ENCODE measurements around the gene GJD3.

DNA sequence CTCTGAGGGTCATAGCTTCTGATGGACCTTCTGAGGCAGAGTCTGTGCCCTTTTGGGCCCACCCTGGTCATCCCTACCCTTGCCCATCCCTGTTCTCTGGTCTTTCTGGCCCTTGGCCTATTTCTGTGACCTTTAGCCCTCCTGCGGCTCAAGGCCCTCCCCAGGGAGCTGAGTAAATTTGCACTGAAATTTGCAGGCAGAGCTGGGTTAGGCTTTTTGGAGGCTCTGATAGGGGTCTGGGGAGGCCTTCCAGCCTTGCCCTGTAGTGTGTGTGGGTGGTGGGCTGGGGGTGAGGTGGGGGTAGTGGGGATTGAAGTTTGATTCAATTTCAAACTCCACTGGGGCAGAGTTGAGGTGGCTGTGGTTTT is 37.7 kb downstream of the GJD3 start:
- TF ChIP-seq, protein P1, sequence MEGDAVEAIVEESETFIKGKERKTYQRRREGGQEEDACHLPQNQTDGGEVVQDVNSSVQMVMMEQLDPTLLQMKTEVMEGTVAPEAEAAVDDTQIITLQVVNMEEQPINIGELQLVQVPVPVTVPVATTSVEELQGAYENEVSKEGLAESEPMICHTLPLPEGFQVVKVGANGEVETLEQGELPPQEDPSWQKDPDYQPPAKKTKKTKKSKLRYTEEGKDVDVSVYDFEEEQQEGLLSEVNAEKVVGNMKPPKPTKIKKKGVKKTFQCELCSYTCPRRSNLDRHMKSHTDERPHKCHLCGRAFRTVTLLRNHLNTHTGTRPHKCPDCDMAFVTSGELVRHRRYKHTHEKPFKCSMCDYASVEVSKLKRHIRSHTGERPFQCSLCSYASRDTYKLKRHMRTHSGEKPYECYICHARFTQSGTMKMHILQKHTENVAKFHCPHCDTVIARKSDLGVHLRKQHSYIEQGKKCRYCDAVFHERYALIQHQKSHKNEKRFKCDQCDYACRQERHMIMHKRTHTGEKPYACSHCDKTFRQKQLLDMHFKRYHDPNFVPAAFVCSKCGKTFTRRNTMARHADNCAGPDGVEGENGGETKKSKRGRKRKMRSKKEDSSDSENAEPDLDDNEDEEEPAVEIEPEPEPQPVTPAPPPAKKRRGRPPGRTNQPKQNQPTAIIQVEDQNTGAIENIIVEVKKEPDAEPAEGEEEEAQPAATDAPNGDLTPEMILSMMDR (conservative IDR thresholded peaks at IDR 0.05; ENCODE audit: low read length): no peak
- TF ChIP-seq EZH2phosphoT487 (IDR thresholded peaks at IDR 0.05; ENCODE audit: borderline replicate concordance, low read depth, low read length): no peak

All from OCI-LY7 (cell line).